ENCODE measurements around the gene EXOC7. TPM values are rescaled to one million over a fixed set of nuclear protein-coding genes. Genes with fewer than 3 reads are reported as not detected.

The EXOC7 gene
- 51.3 TPM for total RNA-seq

DNA sequence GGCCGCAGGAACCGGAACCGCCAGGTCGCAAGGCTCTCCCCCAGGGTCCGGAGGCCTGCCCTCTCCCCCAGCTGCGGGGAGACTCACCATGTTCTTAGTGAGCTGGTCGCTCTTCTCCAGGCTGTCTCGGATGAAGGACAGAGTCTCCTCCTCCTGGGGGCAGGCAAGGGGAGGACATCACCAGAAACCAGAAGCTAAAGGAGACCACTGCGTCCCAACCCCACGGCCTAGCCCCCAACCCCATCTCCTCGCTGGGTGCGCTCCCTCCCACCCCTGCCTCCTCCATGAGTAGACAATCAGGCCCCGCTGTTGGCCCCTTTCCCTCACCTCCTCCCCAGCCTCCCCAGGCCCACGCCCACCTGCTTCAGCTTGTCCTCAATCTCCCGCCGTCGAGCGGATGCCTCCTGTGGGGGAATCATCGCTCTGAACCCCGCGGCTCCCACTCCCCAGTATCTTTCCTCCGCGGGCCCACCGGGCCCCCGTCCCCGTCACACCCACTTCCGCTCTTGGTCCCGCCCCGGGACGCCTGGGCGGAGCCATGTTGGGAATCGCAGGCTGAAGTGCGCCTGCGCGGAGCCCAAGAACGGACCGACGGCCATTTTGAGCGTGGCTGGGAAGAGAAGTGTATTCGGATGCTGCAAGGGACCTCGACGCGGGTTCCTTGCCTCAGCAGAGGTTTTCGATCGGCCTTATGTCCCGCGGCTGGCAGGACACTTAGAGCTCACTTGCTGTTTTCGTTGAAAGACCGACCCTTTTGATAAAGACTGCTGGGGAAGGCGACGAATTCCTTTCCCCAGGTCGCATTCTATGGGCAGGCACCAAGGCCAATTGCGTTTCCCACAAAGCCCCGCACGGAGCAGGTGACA is at the start of gene EXOC7:
TSS of gene EXOC7 (minus strand) at position 514 of the 866 bp plus-strand sequence. CDS start at position 419, 95 bp downstream.
- peak; percentile 97 for ATAC-seq
- DNase-seq (ENCODE audit: low spot score): peak; percentile 93

DNA sequence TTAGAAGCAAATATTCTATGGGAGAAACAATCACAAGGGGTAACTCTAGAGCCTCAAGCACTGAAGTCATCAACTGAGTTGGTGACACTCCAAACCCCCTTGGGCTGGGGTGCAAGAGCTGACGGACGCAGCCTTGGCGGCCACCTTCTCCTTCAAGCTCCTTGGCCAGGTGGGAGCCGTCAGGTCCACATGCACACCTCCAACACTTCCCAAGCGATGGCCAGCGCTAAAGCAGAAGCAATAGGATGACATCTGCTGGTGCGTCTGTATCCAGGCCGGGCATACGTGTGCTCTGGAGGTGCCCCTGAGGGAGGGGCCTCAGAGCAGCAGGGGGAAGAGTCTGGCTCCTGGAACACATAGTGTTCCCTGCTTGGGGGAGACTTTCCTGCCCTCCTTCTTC is 49.6 kb upstream of the EXOC7 start:
- DNase-seq (ENCODE audit: low spot score) (no peak), ATAC-seq (no peak)

DNA sequence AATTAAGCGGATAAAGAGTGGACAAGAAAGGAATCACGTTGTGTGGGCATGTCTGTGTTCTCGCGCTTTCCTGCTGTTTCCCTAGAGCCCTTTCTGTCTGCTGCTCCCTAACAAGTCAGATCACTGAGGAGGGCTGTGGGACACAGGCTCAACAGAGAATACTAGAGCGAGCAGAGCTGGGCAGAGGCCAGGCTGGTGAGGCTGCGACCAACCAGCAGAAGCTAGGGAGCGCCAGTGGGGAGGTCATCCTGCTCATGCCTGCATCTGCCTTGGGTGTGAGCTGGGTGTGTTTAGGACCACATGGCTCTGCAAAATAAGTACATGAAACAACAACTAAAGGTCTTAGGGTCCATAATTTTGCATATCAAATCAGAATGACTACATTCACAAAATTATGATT is 49.0 kb upstream of the EXOC7 start:
- no peak for ATAC-seq

GRCh38 chr17:76151896-76152454 is 48.4 kb upstream of the EXOC7 start:
- no peak for ATAC-seq
- DNase-seq (ENCODE audit: low spot score): peak; percentile 30

More for the DNA sequence above, 49.0 kb upstream of the EXOC7 start:
- peak; percentile 11 for DNase-seq (ENCODE audit: low spot score)

DNA sequence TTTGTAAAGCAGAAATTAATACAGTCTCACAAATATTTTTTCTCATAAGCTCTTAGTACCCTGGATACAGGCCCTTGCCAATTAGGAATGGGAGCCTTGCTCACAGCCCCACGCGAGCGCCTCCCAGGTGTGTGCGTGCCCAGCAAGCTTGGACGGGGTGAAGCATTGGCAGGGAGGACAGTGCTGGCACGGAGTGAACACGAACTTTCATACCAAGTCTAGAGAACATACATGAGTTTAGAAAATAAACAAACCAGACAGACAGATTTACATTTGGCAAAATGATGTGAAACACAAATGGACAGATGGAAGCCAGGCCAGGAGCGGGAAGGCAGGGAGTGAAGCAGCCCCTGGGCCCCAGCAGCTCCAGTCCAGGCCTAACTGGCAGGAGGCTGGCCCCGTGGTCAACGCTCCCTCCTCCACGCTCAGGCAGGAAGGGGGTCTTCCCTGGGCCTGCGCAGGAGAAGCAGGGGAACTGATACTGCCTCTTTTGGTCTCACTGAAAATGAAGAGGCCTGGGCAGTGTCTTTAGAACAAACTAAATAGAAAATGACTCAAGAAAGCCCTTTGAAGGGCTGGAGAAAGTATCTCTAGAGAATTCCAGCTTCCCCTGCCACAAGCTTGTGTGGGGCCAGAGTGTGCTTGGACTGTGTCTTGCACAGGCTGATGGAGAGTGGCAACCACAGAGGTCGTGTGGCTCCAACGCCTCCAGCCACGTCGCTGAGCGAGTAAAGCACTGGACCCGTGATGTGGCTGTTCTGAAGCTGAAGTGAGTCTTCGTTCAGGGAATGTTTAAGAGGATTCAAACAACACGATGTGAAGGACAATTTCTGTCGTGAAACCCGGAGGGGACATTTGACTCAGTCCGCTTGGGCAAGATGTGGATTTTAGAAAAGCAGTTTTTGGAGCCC is 47.4 kb upstream of the EXOC7 start:
- ATAC-seq (peak; percentile 95), DNase-seq (ENCODE audit: low spot score) (peak; percentile 85)

- DNase-seq (ENCODE audit: low spot score) (no peak), ATAC-seq (no peak)
Observed at GRCh38 chr17:76149214-76149613, 45.6 kb upstream of the EXOC7 start.

GRCh38 chr17:76148015-76148326 is 44.4 kb upstream of the EXOC7 start:
- ATAC-seq (no peak), DNase-seq (ENCODE audit: low spot score) (no peak)

DNA sequence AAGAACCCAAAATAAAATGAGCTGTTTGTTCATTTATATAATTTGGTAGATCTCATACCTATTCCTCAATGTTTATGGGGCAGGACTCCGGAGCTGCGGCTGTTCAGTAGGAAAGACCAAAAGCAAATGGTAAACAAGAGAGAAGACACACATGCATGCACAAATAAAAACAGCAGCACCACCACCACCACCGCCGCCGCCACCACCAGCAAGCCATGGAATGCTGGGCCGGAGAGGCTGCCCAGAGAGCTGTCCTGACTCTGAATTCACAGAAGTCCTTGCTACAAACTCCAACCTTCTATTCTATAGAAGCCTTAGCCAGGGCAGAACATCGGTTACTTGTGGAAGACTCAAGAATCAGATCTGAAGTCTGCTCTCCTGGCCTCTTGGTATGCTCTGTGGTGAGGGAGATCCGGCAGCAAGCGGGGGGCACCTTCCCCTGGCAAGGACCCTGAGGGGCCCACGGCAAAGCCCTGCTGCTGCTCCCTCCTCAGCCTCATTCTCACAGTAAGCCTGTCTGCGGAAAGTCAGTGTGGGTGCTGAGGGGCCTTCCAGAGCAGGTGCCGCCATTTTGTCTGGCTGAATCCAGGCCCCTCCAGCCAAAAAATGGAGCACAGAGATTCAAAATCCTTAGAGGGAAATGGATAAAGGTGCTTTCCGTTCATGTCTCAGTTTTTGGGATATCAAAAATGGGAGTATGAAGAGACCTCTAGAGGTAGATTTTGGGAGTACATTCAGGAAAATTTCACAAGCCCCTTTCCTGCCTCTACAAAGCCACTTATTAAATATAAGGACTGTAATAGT is 43.8 kb upstream of the EXOC7 start:
- ATAC-seq: no peak
- DNase-seq (ENCODE audit: low spot score): no peak

DNA sequence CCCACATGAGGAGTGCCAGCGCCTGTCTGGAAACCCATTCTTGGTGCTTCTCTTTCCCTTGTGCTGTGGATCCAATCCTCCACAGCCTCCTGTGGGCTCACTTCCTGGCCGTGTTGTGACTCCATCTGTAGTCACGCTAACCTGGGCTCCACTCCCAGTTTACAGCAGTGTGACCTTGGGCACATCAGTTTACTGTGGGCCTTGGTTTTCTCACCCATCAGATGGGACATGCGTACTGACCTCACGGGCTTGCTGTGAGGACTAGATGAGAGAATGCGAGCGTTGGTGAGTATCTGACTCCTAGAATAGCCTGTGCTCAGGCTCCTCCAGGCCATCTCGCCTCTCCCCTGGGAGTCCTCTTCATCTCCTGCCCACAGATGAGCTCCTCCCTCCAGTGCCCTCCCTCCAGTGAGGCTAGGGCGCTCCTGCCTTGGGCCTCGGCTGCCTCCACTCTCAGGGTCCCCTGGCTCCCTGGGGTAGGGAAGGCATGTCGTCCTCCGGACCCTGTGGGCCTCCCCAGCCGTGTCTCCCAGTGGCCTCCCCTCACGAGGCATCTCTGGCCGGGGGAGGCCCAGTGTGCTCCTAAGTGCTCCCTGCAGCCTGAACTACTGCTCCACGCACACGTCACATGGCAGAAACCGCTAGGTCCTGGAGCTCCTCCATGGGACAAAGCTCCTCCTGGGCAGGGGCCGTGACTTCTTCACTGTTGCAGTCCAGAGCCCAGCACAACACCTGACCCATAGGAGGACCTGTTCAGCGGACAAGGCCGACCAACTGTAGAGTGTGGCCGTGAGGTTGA is 42.7 kb upstream of the EXOC7 start:
- no peak for ATAC-seq
- no peak for DNase-seq (ENCODE audit: low spot score)

- DNase-seq (ENCODE audit: low spot score): no peak
- ATAC-seq: no peak
Observed at GRCh38 chr17:76145231-76146052, 41.9 kb upstream of the EXOC7 start.

GRCh38 chr17:76142585-76143041 is 39.0 kb upstream of the EXOC7 start:
- no peak for DNase-seq (ENCODE audit: low spot score)
- ATAC-seq: no peak

GRCh38 chr17:76142039-76142584 is 38.5 kb upstream of the EXOC7 start:
- ATAC-seq (no peak), DNase-seq (ENCODE audit: low spot score) (no peak)

DNA sequence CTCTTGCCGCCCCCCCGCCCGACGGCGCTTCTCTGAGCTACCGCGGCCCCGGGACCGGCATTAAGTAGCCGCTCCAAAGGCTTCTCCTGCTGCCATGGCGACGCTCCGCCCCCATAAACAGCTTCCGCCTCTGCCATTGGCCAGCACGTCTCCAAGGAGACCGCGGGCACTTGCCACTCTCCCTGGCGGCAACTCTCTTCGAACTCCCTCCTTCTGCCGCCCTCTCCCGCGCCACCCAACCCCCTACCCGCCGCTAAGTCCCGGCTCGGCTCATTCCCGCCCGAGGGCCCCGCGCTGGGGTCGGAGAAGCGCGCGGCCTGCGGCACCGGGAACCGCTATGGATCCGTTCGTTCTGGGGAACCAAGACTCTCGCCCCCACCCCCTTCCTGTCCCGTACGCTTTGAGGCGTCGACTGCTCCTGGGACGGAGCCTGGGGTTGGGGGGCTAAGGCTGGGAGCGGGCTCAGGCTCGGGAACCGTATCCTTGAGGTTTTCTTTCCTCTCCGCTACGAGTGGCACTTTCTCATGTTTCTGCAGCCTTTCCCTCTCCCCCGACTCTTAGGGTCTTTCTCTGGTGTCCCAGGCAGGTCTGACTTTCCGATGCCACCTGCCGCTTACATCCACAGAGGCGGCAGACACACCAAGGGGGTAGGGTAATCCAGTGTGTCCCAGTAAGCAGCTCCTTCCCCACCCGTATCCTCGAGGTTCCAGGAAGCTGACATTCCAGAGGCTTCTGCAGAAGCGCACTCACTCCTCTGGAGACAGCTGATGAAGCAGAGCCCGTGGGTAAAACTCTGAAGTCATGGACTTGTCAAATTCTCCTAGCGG is 37.8 kb upstream of the EXOC7 start, which contains the start of gene FOXJ1:
TSS of gene FOXJ1 (minus strand) at position 34 of the 827 bp plus-strand sequence. CDS start 850 bp downstream, outside the sequence.
- peak; percentile 93 for ATAC-seq

GRCh38 chr17:76140661-76141211 is 37.1 kb upstream of the EXOC7 start:
- ATAC-seq: no peak
- no peak for DNase-seq (ENCODE audit: low spot score)

More for the DNA sequence above, 37.8 kb upstream of the EXOC7 start, which contains the start of gene FOXJ1:
- DNase-seq (ENCODE audit: low spot score): peak; percentile 92

DNA sequence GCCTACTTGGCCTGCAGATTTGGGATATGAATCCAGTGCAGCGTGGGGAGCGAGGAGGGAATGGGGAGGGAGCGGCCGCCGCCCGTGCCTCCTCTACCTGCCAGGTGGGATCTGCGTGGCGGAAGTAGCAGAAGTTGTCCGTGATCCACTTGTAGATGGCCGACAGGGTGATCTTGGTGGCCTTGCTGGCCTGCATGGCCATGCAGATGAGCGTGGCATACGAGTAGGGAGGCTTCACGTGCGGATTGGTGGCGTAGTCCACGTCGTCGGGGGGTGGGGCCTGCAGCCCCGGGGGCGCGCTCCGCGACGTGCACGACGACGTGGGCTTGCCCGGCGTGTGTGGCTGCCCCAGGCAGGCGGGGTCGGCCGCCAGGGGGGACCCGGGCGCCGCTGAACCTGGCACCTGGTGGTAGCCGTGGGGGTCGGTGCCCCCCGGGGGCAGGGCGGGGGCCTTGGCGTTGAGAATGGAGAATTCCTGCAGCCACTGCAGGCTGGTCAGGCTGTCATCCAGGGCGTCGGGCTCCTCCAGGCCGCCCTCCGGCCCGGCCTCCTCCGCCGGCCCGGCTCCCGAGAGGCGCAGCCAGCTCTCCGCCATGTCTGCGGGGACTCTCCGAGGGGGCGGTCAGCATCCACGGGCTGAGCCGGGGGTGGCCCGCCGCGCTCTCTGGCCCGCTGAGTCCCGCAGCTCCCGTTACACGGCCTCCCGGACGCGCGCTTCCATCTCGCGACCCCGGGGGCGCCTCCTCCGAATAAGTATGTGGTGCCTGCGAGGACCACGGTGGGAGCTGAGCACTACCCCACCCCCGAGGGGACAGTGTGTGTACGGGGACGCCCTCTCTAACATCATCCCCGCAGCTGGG is 36.4 kb upstream of the EXOC7 start:
- ATAC-seq (no peak), DNase-seq (ENCODE audit: low spot score) (no peak)

All from left lobe of liver (tissue), 2 donors.